Activated effector memory CD4-positive, alpha-beta T cell treated with Interleukin-2 at 50 U/mL for 16 hours (primary cell): ENCODE measurements around the gene NDUFS5.
"Not testable (repeated sequence)": the region's sequence is repeated elsewhere in the genome, so short reads cannot be mapped to it uniquely, and the experiment has no call there.

ENCODE experiments used
- DNase-seq: peaks from one replicate; pipeline ENCODE4 v3.0.0-alpha.2; 2020

Gene NDUFS5

GRCh38 chr1:39016604-39017171, 9.5 kb upstream of the NDUFS5 start:
- DNase-seq, result no peak

- DNase-seq, result no peak
Measured at GRCh38 chr1:39017266-39017665, 8.9 kb upstream of the NDUFS5 start.

- DNase-seq, result not testable (repeated sequence)
Measured at GRCh38 chr1:39020494-39020893, 5.7 kb upstream of the NDUFS5 start.

GRCh38 chr1:39021426-39021825, 4.7 kb upstream of the NDUFS5 start:
- DNase-seq, result no peak

- DNase-seq, result no peak
Measured at GRCh38 chr1:39023140-39023539, 3.0 kb upstream of the NDUFS5 start.

GRCh38 chr1:39026866-39027507, 837 bp downstream of the NDUFS5 start:
- no peak for DNase-seq

GRCh38 chr1:39034114-39034654, 8.0 kb downstream of the NDUFS5 start:
- no peak for DNase-seq

GRCh38 chr1:39036678-39037077, 10.5 kb downstream of the NDUFS5 start:
- DNase-seq, result no peak

- DNase-seq, result no peak
Measured at GRCh38 chr1:39043513-39043912, 17.4 kb downstream of the NDUFS5 start.

GRCh38 chr1:39044762-39045161, 18.6 kb downstream of the NDUFS5 start:
- DNase-seq, result no peak

GRCh38 chr1:39045231-39045630, 19.1 kb downstream of the NDUFS5 start:
- no peak for DNase-seq

- DNase-seq, result no peak
Measured at GRCh38 chr1:39046613-39047210, 20.6 kb downstream of the NDUFS5 start.

GRCh38 chr1:39047374-39048229, 21.5 kb downstream of the NDUFS5 start:
- DNase-seq, result no peak

GRCh38 chr1:39048745-39049370, 22.7 kb downstream of the NDUFS5 start:
- no peak for DNase-seq

- DNase-seq, result no peak
Measured at GRCh38 chr1:39050001-39050400, 23.9 kb downstream of the NDUFS5 start.

- DNase-seq, result not testable (repeated sequence)
Measured at GRCh38 chr1:39051193-39051850, 25.2 kb downstream of the NDUFS5 start.

GRCh38 chr1:39051956-39052355, 25.8 kb downstream of the NDUFS5 start:
- DNase-seq, result no peak

- DNase-seq, result not testable (repeated sequence)
Measured at GRCh38 chr1:39055213-39055710, 29.1 kb downstream of the NDUFS5 start.

- not testable (repeated sequence) for DNase-seq
Measured at GRCh38 chr1:39061516-39061915, 35.4 kb downstream of the NDUFS5 start.

GRCh38 chr1:39061951-39062350, 35.8 kb downstream of the NDUFS5 start:
- no peak for DNase-seq

GRCh38 chr1:39063191-39063590, 37.0 kb downstream of the NDUFS5 start:
- no peak for DNase-seq

- DNase-seq, result no peak
Measured at GRCh38 chr1:39063775-39064174, 37.6 kb downstream of the NDUFS5 start.
